HepG2 (cell line): ENCODE measurements around the gene TTC31. TPM values are rescaled to one million over a fixed set of nuclear protein-coding genes. Genes with fewer than 3 reads are reported as not detected.
"Not testable (repeated sequence)": the region's sequence is repeated elsewhere in the genome, so short reads cannot be mapped to it uniquely, and the experiment has no call there.

Source experiments
- ATAC-seq: fragments of 200-7000 bp; cut with Tn5 transposase; 3 replicates; pipeline ENCODE4 v1.9.1; 2020; ENCODE audit warnings: mild to moderate bottlenecking, moderate library complexity
- BruUV-seq: library from RNA; stranded (reverse); fragments of 400-500 nt; replicated peaks from 2 replicates; lab custom pipeline; 2021; lab: Mats Ljungman, UMichigan
- CTCF ChIA-PET: fragments of 300-600 bp; formaldehyde crosslinking; extraction: SDS; loops from one replicate; lab custom pipeline; 2021; ENCODE audit warnings: low total read pairs, inconsistent platforms, low intra/inter-chr PET ratio; lab: Yijun Ruan, JAX
- POLR2A ChIA-PET: fragments of 350-600 bp; sonication (Branson Sonifier 250); formaldehyde crosslinking; loops from one replicate; lab custom pipeline; 2020; ENCODE audit warnings: antibody characterized with exemption, inconsistent platforms; lab: Yijun Ruan, JAX
- DNase-seq: peaks from one replicate; pipeline ENCODE4 v3.0.0-alpha.2; 2015; ENCODE audit warnings: low spot score
- FAIRE-seq: peaks from 3 replicates; lab custom pipeline; 2011; peaks lifted over from hg19 to GRCh38; lab: Jason Lieb, UNC
- H2AFZ ChIP-seq: one replicate; pipeline ENCODE4 v1.6.1; 2011; ENCODE audit warnings: low read length, inconsistent platforms
- H3K27ac ChIP-seq: fragments of 300-600 bp; 3 replicates; pipeline ENCODE4 v1.8.0; 2011; ENCODE audit warnings: mixed run types, mild to moderate bottlenecking, mixed read lengths, low read length, inconsistent platforms; ENCODE audit not compliant: insufficient read depth; ENCODE audit errors: extremely low read length
- H3K27me3 ChIP-seq, 2 experiments: fragments of 200-600 bp in 1 of 2; 2 replicates in 1 of 2; 3 replicates in 1 of 2; pipeline versions ENCODE4 v1.6.0 to v1.8.0; 2011; ENCODE audit warnings: low read length in 2 of 2, mild to moderate bottlenecking in 2 of 2, moderate library complexity in 2 of 2, inconsistent platforms in 1 of 2; ENCODE audit not compliant: insufficient read depth in 2 of 2, control insufficient read depth in 1 of 2
- H3K36me3 ChIP-seq, 2 experiments: fragments of 200-600 bp in 1 of 2; replicated peaks in 1 of 2; 2 replicates in 1 of 2; 3 replicates in 1 of 2; pipeline versions ENCODE4 v1.5.1 to v1.8.0; 2011; ENCODE audit warnings: low read length in 2 of 2, inconsistent platforms in 1 of 2; ENCODE audit not compliant: insufficient read depth in 2 of 2, control insufficient read depth in 1 of 2
- H3K4me1 ChIP-seq: 2 replicates; pipeline ENCODE4 v1.5.1; 2012; ENCODE audit warnings: low read length, inconsistent platforms; ENCODE audit not compliant: insufficient read depth
- H3K4me2 ChIP-seq: 2 replicates; pipeline ENCODE4 v1.6.0; 2011; ENCODE audit warnings: low read depth, low read length, inconsistent platforms
- H3K4me3 ChIP-seq, 3 experiments: fragments of 200-600 bp in 1 of 3; sonication (generic), shearing (Covaris generic) in 1 of 3; replicated peaks in 1 of 3; 2 replicates each; pipeline ENCODE4 v1.5.1; 2011 to 2016; ENCODE audit warnings: low read length in 3 of 3, inconsistent platforms in 2 of 3, low read depth in 2 of 3, mild to moderate bottlenecking in 2 of 3, control low read depth in 1 of 3, mixed read lengths in 1 of 3; ENCODE audit not compliant: insufficient read depth in 1 of 3
- H3K79me2 ChIP-seq: one replicate; pipeline ENCODE4 v1.6.1; 2011; ENCODE audit warnings: low read length, inconsistent platforms; ENCODE audit not compliant: insufficient read depth
- H3K9ac ChIP-seq: 2 replicates; pipeline ENCODE4 v1.6.0; 2011; ENCODE audit warnings: mild to moderate bottlenecking, low read depth, low read length, inconsistent platforms; ENCODE audit not compliant: insufficient read depth
- H3K9me3 ChIP-seq: 2 replicates; pipeline ENCODE4 v1.5.1; 2012; ENCODE audit warnings: mild to moderate bottlenecking, low read length
- H4K20me1 ChIP-seq: 2 replicates; pipeline ENCODE4 v1.6.0; 2011; ENCODE audit warnings: inconsistent platforms, mild to moderate bottlenecking, low read length, moderate library complexity; ENCODE audit not compliant: insufficient read depth
- CCDC6 ChIP-seq: sonication (generic); formaldehyde crosslinking; IDR thresholded peaks from 2 replicates; pipeline ENCODE4 v1.8.1; 2022; ENCODE audit warnings: mild to moderate bottlenecking, missing genetic modification reagents, moderate library complexity
- CHD4 ChIP-seq: fragments of 200-600 bp; sonication (generic); IDR thresholded peaks from 2 replicates; pipeline ENCODE4 v1.7.0; 2017; ENCODE audit warnings: mild to moderate bottlenecking, low read length, borderline replicate concordance
- CREB1 ChIP-seq, 2 experiments: fragments of 450-650 bp in 1 of 2; IDR thresholded peaks; 2 replicates each; pipeline ENCODE4 v1.6.1; 2016 to 2017; ENCODE audit warnings: control low read depth in 1 of 2, mild to moderate bottlenecking in 1 of 2, missing compliant biosample characterization in 1 of 2, missing genetic modification characterization in 1 of 2
- MAF1 ChIP-seq: sonication (generic); formaldehyde crosslinking; IDR thresholded peaks from 2 replicates; pipeline ENCODE4 v1.5.0; 2020; ENCODE audit warnings: missing genetic modification reagents, borderline replicate concordance
- MIER3 ChIP-seq: IDR thresholded peaks from 2 replicates; pipeline ENCODE4 v1.6.1; 2016; ENCODE audit warnings: missing compliant biosample characterization, borderline replicate concordance
- RFX3 ChIP-seq: IDR thresholded peaks from 2 replicates; pipeline ENCODE4 v1.6.1; 2016; ENCODE audit warnings: missing biosample characterization, missing genetic modification reagents
- TBP ChIP-seq: sonication (generic); formaldehyde crosslinking; IDR thresholded peaks from 2 replicates; pipeline ENCODE4 v1.5.0; 2020; ENCODE audit warnings: missing genetic modification reagents
- TBX3 ChIP-seq: fragments of 450-650 bp; IDR thresholded peaks from 2 replicates; pipeline ENCODE4 v1.6.1; 2017; ENCODE audit warnings: antibody characterized with exemption, mild to moderate bottlenecking, inconsistent platforms, borderline replicate concordance
- ZGPAT ChIP-seq: IDR thresholded peaks from 2 replicates; pipeline ENCODE4 v1.6.1; 2016; ENCODE audit warnings: mild to moderate bottlenecking
- ZMYM2 ChIP-seq: sonication (generic); formaldehyde crosslinking; IDR thresholded peaks from 2 replicates; pipeline ENCODE4 v1.8.0; 2022; ENCODE audit warnings: mild to moderate bottlenecking, missing genetic modification reagents
- ZNF350 ChIP-seq: sonication (generic); formaldehyde crosslinking; IDR thresholded peaks from 2 replicates; pipeline ENCODE4 v1.4.0; 2020; ENCODE audit warnings: mild to moderate bottlenecking, low read depth, missing genetic modification reagents, borderline replicate concordance
- ZNF782 ChIP-seq: sonication (generic); formaldehyde crosslinking; IDR thresholded peaks from 2 replicates; pipeline ENCODE4 v1.4.0; 2020; ENCODE audit warnings: missing genetic modification reagents, mild to moderate bottlenecking, borderline replicate concordance
- WGBS: methylation state at CpG from one replicate; pipeline ENCODE4 v1.1.6; 2017; ENCODE audit warnings: low lambda C conversion rate; 5-methylcytosine and 5-hydroxymethylcytosine counted together
- in situ Hi-C: cut with HindIII; loops from 2 replicates; pipeline ENCODE4 v1.10.0; 2017; ENCODE audit warnings: low pct_unique_long_range_greater_than_20kb; ENCODE audit not compliant: extremely low pct_ligation_motif_present
- intact Hi-C: fragments of 100-400 bp; cut with micrococcal nuclease; formaldehyde crosslinking; loops from one replicate; pipeline ENCODE4 v1.10.0; 2022; ENCODE audit not compliant: unreplicated experiment
- polyA plus RNA-seq, 8 experiments: library from polyadenylated mRNA; depleted of rRNA in 3 of 8; stranded (reverse) in 7 of 8; unstranded in 1 of 8; fragments of >200 nt; fragmentation: Illumina TruSeq in 4 of 8; extraction: Trizol in 4 of 8; gene quantifications; 2 replicates each; pipeline versions ENCODE4 v1.2.1 to v1.2.3, GENCODE V29; 2011 to 2016; ENCODE audit warnings: low read depth in 4 of 8, missing spikeins in 1 of 8, mixed read lengths in 1 of 8; ENCODE audit not compliant: insufficient read depth in 1 of 8
- total RNA-seq, 5 experiments: library from RNA; depleted of rRNA; stranded (reverse); fragments of >200 nt; fragmentation: Illumina TruSeq; extraction: Trizol; gene quantifications; 2 replicates each; pipeline ENCODE4 v1.2.3, GENCODE V29; 2016; ENCODE audit warnings: low read depth in 1 of 5
- TF ChIP-seq, protein P1 (sequence below): sonication (generic); formaldehyde crosslinking; IDR thresholded peaks from 2 replicates; pipeline ENCODE4 v1.4.0; 2020; ENCODE audit warnings: missing genetic modification reagents
- TF ChIP-seq, protein P2 (sequence below): sonication (generic); formaldehyde crosslinking; IDR thresholded peaks from 2 replicates; pipeline ENCODE4 v1.4.0; 2020; ENCODE audit warnings: mild to moderate bottlenecking, low read depth, missing genetic modification reagents

Gene TTC31
- total and polyA plus RNA-seq, 2 of the 13 experiments (the other 11 are each of a cell fraction or from before 2014, with no cell fraction given) = 28.3 to 39.5 TPM

DNA sequence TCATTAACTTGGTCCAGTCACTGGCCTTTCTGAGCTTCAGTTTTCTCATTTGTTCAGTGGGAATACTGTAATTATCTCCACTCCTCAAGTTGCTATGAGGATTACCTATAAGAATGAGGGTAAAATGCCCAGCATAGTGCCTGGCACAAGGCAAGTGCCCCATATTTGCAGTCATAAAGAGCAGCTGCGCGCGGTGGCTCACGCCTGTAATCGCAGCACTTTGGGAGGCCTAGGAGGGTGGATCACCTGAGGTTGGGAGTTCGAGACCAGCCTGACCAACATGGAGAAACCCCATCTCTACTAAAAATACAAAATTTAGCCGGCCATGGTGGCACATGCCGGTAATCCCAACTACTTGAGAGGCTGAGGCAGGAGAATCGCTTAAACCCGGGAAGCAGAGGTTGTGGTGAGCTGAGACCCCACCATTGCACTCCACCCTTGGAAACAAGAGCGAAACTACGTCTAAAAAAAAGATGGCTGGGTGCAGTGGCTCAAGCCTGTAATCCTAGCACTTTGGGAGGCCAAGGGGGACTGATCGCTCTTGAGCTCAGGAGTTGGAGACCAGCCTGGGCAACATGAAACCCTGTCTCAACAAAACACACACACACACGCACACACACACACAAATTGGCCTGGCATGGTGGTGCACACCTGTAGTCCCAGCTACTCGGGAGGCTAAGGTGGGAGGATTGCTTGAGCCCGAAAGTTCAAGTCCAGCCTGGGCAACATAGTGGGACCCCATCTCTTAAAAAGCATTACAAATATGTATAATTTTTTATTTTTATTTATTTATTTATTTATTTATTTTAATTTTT lies 40.2 kb upstream of the TTC31 start:
- H3K9me3 ChIP-seq; FAIRE-seq; CTCF ChIA-PET; H2AFZ ChIP-seq; BruUV-seq; H3K27me3 ChIP-seq; DNase-seq; in situ Hi-C loops; ATAC-seq; TF ChIP-seq CREB1 (IDR thresholded peaks at IDR 0.05): not testable (repeated sequence)
- Histone ChIP-seq H3K79me2 (peaks cover 43% of the 10 kb centered on the region), H3K4me3 (peak overlapping the region; percentile 76 to 94 (median 93)), H3K27ac (peak overlapping the region; percentile 91), H3K4me1 (peaks cover 68% of the 10 kb centered on the region), H3K36me3 (peaks cover 11 to 20% of the 10 kb centered on the region in 2 experiments; a peak in 4 of 5 replicates), H3K4me2 (peak overlapping the region; percentile 95), H3K9ac (peak overlapping the region; percentile 91), H4K20me1 (peaks cover 26% of the 10 kb centered on the region)
- WGBS = 45% methylated on average over 16 of the region's 16 CpGs
- intact Hi-C loops = loop anchor here (1.0 kb wide), 1 partner anchor 17 kb away; no protein-coding TSS in a partner anchor
- POLR2A ChIA-PET = interaction anchor here (0.9 to 11.6 kb wide), 18 partner anchors 12 to 265 kb away, joined by 3 to 342 read pairs (median 10); partner anchors contain the start of genes AUP1, C2orf81, CCDC142 and DQX1
- TF ChIP-seq ZMYM2 (CRISPR knock-in tag) (peak; percentile 96), ZNF350 (CRISPR knock-in tag) (peak; percentile 67; the same call in 1 of the 2 replicates), RFX3 (CRISPR knock-in tag) (peak; percentile 6; the same call in 1 of the 2 replicates), MAF1 (CRISPR knock-in tag) (0 out of 2 replicates have a peak, but pooled peaks have one; percentile 1), MIER3 (CRISPR knock-in tag) (peak; percentile 11; the same call in 1 of the 2 replicates), CREB1 (CRISPR knock-in tag; IDR thresholded peaks at IDR 0.05) (peak; percentile 78), TBP (CRISPR knock-in tag) (0 out of 2 replicates have a peak, but pooled peaks have one; percentile 60), CHD4 (peak; percentile 98), TBX3 (peak; percentile 46; the same call in 1 of the 2 replicates), ZNF782 (0 out of 2 replicates have a peak, but pooled peaks have one; percentile 23), CCDC6 (CRISPR knock-in tag) (peak; percentile 8; the same call in 1 of the 2 replicates), ZGPAT (CRISPR knock-in tag) (0 out of 2 replicates have a peak, but pooled peaks have one; percentile 3)
- TF ChIP-seq, protein P1, sequence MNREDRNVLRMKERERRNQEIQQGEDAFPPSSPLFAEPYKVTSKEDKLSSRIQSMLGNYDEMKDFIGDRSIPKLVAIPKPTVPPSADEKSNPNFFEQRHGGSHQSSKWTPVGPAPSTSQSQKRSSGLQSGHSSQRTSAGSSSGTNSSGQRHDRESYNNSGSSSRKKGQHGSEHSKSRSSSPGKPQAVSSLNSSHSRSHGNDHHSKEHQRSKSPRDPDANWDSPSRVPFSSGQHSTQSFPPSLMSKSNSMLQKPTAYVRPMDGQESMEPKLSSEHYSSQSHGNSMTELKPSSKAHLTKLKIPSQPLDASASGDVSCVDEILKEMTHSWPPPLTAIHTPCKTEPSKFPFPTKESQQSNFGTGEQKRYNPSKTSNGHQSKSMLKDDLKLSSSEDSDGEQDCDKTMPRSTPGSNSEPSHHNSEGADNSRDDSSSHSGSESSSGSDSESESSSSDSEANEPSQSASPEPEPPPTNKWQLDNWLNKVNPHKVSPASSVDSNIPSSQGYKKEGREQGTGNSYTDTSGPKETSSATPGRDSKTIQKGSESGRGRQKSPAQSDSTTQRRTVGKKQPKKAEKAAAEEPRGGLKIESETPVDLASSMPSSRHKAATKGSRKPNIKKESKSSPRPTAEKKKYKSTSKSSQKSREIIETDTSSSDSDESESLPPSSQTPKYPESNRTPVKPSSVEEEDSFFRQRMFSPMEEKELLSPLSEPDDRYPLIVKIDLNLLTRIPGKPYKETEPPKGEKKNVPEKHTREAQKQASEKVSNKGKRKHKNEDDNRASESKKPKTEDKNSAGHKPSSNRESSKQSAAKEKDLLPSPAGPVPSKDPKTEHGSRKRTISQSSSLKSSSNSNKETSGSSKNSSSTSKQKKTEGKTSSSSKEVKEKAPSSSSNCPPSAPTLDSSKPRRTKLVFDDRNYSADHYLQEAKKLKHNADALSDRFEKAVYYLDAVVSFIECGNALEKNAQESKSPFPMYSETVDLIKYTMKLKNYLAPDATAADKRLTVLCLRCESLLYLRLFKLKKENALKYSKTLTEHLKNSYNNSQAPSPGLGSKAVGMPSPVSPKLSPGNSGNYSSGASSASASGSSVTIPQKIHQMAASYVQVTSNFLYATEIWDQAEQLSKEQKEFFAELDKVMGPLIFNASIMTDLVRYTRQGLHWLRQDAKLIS (CRISPR knock-in tag) = 0 out of 2 replicates have a peak, but pooled peaks have one; percentile 10
- TF ChIP-seq, protein P2, sequence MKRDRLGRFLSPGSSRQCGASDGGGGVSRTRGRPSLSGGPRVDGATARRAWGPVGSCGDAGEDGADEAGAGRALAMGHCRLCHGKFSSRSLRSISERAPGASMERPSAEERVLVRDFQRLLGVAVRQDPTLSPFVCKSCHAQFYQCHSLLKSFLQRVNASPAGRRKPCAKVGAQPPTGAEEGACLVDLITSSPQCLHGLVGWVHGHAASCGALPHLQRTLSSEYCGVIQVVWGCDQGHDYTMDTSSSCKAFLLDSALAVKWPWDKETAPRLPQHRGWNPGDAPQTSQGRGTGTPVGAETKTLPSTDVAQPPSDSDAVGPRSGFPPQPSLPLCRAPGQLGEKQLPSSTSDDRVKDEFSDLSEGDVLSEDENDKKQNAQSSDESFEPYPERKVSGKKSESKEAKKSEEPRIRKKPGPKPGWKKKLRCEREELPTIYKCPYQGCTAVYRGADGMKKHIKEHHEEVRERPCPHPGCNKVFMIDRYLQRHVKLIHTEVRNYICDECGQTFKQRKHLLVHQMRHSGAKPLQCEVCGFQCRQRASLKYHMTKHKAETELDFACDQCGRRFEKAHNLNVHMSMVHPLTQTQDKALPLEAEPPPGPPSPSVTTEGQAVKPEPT (CRISPR knock-in tag) = peak; percentile 14; the same call in 1 of the 2 replicates
